ENCODE data around the gene CEP68.
"Not testable (repeated sequence)": the region's sequence is repeated elsewhere in the genome, so short reads cannot be mapped to it uniquely, and the experiment has no call there.

Gene CEP68

DNA sequence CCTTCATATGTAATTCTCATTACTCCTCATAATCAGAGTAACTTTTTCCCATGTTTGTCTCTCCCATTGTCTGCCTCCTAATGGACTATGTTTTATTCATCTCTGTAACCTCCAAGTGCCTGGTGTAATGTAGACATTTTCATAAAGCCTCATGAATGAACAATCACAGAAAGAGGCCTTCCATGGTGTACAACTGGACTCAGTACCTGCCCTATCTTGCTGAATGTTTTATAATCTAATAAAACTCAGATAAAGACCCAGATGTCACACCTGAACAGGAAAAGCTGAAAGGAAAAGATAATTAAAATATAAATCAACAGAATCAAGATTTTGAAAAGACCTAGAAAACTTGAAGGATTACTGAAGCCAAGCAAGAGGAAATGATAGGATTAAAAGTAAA, 37.0 kb downstream of the CEP68 start:
- no peak for DNase-seq

DNA sequence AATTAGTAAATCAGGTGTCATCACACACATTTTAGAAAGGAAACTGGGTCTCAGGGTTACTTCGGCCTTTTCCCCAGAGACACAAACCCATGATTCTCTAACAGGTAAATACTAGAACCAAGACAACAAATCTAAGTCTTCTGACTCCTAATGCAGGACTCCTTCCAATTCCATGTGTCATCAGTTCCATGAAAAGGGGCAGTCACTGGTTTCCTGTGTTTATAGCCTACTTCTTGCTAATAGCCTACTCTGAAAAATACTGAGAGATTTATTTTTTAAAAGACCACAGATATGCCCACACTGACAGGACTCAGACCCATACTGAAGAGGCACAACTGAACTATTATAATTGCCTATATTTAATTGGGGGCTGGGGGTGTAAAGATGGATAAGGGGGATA, 40.7 kb downstream of the CEP68 start:
- DNase-seq, result no peak

DNA sequence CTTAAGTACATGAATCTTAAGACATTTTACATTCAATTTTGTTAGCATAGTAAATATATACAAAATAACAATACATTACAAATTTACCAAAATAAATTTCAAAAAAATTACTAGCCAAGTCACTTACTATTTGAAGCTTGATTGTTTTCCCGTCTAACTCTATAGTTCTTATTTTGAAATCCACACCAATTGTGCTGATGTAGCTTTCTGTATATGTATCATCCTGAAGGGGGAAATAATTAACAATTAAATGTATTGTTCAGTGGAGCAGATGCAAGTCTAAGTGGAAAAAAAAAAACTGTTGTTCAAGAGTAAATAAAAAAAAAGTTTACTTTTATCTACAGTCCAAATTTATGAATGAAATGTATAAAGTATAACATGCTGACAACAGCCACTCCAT, 41.6 kb downstream of the CEP68 start:
- DNase-seq, result no peak

DNA sequence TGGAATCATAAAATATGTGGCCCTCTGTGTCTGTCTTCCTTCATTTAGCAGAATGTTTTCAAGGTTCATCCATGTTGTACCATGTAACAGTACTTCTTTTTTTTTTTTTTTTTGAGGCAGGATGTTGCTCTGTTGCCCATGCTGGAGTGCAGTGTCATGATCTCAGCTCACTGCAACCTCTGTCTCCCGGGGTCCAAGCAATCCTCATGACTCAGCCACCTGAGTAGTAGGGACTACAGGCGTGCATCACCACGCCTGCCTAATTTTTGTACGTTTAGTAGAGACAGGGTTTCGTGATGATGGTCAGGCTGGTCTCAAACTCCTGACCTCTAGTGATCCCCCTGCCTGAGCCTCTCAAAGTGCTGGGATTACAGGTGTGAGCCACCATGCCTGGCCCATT, 42.5 kb downstream of the CEP68 start:
- DNase-seq, result no peak

DNA sequence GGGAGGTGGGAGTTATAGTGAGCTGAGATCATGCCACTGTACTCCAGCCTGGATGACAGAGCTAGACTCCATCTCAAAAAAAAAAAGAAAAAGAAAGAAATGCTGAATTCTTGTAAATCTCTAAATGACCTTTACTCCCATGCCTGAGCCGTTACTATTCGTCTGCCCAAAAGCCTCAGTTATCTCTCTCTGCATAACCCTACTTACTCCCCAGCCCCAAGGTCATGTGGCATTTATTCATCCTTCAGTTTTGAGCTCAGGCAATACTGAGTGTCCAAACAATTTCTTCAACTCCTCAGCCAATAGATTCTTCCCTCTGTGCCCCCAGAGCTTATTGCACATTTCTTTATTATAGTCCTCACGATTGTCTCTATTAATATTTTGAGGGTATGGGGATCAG, 44.9 kb downstream of the CEP68 start:
- no peak for DNase-seq

DNA sequence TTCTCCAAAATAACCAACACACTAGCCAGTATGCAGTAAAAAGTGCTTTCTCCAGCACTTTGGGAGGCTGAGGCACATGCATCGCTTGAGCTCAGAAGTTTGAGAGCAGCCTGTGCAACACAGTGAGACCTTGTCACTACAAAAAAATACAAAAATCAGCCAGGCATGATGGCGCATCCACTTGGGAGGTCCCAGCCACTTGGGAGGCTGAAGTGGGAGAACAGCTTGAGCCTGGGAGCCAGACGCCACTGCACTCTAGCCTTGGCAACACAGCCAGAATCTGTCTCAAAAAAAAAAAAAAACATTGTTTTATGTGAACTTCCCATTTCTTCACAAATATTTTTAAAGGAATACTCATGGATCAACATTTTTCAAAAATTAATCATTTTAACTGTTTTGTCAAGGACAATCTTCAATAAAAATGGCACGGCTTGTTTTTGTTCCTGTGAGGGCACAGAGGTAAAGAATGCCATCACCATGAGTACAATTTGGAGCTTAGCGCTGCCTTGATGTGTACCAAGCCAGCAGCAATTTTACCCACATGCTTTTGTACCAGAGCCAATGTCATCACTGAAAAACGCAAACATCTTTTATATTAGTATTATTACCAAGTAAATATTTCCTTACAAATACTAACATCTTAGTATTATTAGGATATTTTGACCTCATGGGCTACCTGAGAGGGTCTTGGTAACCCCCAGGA, 46.9 kb downstream of the CEP68 start:
- DNase-seq, result no peak

DNA sequence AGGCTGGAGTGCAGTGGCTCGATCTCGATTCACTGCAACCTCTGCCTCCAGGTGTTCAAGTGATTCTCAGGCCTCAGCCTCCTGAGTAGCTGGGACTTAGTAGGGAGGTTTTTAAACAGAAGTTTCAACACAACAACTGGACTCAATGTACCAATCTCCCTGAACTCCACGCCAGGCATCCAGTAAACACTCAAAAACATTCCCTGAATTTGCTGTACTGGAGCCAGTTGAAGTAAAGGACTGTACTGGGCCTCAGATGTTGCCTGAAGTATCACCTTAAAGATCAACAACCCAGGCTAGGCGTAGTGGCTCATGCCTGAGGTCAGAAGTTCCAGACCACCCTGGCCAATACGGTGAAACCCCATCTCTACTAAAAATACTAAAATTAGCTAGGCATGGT, 51.3 kb downstream of the CEP68 start:
- DNase-seq, result no peak

DNA sequence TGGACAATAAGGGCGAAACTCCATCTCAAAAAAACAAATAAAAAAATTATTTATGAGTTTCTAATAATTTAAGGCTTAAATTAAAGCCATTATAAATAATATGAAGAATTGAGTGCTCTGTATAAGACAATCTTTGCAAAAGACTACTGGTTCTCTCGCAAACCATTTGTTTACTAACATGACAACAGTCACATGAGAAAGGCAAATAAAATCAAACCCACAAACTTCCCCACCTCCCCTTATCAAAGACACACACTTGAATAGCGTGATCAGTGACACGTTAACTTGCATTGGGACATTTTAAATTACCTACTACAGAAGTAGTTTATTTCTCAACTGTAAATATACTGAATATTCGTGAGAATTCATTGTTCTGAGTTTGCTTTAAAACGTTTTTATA, 52.6 kb downstream of the CEP68 start:
- DNase-seq, result no peak

DNA sequence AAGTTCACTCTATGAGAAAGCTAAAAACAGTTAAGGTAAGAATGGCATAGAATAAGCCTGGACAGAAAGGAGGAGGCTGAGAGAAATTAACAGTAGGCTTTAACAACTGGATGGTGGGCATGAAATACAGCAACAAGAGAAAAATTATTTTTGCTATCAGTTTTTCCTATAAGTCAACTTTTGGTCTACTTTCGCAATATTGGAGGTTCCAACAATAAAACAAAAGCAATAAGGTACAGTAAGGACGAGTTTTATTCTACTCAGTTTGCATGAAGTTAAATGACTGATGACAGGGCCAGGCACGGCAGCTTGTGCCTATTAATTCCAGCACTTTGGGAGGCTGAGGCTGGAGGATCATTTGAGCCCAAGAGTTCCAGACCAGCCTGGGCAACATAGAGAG, 56.4 kb downstream of the CEP68 start:
- DNase-seq, result peak; percentile 60

DNA sequence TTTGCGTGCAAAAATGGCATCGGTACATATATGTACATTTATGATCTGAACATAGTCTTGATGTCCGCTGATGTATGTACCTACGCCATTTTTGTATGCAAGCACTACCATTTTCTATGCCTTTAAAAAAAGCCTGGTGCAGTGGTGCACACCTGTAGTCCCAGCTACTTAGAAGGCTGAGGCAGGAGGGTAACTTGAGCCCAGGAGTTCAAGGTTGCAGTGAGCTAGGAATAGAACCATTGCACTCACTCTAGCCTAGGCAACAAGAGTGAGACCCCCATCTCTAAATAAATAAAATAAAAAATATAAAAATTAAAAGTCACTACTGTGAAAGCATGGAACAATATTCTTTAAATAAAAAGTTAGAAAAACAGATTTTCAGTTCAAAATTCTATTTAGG, 57.0 kb downstream of the CEP68 start:
- no peak for DNase-seq

DNA sequence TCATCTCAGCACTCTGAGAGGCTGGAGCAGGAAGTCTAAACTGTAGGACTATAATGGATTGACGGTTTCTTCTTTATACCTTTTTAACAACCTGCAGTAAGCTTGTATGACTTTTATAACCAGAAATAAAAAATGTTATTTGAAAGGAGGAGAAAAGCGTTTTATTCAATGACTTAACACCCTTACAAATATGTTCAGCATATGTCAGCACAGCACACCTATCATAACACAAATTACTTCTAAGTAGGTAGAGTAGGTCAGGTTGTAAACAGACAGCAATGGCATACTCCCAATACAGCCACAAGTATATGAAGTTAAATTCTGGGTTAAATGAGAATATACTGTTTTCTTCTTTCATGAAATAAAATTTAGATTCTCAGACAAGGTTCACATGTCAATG, 57.6 kb downstream of the CEP68 start:
- DNase-seq, result no peak

DNA sequence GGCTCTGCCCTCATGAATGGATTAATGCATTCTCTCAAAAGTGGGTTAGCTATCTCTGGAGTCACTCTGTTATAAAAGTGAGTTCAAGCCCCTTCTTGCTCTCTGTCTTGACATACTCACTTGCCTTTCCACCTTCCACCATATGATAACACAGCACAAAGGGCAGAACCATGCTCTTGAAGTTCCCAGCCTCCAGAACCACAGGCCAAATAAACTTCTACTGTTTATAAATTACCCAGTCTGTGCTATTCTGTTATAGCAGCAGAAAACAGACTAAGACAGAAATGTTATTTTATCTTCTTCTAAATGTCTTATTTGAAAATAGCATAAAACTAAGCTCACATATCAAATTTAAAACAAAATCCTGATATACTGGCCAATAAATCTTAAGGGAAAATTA, 58.7 kb downstream of the CEP68 start:
- no peak for DNase-seq

DNA sequence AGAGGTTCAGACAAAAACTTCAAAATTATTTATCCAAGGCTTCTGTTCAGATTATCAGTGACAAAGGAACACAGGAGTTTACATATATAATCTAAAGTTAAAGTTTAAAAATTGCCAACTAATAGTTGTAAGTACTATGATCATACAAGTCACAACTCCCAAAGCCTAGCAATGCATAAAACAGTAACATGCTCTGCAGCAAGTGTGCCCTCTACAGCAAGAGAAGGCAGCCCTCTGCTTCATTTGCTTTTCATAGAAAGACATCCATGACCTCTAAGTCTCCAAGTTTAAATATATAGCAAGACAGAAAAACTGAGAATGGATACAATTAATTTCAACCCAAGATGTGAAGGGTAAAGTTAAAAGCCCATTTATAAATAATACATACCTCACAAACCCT, 60.4 kb downstream of the CEP68 start:
- no peak for DNase-seq

DNA sequence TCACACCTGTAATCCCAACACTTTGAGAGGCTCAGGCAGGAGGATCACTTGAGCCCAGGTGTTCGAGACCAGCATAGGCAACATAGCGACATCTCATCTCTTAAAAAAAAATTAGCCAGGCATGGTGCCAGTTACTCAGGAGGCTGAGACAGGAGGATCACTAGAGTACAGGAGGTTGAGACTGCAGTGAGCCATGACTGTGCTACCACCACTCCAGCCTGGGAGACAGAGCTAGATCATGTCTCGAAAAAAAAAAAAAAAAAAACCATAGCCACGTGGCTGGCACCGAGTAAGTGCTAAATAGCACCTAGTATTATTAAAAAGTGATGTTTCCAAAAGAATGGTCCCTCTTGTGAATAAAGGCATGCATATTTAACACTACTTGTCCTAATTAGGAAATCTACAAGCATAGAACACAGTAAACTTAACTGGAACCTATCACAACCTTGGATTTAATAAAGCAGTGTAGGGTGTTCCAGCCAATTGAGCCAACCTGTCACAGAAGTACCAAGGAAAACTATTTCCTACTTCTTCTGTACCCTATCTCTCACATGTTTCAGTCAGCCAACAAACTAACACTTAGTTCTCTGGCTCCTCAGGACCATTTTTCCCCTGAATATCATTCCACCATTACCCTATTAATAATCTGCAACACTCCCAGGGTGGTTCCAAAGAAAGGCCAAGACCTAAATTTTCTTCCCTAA, 64.9 kb downstream of the CEP68 start:
- no peak for DNase-seq

DNA sequence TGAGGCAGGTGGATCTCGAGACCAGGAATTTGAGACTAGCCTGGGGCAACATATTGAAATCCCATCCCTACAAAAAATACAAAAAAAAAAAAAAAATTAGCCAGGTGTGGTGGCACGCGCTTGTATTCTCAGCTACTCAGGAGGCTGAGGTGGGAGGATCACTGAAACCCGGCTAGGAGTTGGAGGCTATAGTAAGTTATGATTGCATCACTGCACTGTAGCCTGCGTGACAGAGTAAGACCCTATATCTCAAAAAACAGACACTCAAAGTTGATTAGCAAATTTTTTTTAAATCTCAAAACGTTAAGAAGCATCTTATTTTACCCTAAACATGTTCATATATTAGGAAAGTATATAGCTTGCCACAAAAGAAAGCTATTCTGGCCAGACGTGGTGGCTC, 66.1 kb downstream of the CEP68 start:
- DNase-seq, result no peak

DNA sequence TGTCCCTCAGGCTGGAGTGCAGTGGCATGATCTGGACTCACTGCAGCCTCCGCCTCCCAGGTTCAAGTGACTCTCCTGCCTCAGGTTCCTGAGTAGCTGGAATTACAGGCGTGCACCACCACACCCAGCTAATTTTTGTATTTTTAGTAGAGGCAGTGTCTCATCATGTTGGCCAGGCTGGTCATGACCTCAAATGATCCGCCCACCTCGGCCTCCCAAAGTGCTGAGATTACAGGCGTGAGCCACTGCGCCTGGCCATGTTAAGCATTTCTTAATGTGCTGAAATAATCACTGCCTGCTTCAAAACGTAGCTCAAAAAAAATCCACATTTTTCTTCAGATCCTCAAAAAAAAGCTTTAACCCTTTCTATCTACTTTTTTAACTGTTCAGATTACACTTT, 69.2 kb downstream of the CEP68 start:
- peak; percentile 78 for DNase-seq

DNA sequence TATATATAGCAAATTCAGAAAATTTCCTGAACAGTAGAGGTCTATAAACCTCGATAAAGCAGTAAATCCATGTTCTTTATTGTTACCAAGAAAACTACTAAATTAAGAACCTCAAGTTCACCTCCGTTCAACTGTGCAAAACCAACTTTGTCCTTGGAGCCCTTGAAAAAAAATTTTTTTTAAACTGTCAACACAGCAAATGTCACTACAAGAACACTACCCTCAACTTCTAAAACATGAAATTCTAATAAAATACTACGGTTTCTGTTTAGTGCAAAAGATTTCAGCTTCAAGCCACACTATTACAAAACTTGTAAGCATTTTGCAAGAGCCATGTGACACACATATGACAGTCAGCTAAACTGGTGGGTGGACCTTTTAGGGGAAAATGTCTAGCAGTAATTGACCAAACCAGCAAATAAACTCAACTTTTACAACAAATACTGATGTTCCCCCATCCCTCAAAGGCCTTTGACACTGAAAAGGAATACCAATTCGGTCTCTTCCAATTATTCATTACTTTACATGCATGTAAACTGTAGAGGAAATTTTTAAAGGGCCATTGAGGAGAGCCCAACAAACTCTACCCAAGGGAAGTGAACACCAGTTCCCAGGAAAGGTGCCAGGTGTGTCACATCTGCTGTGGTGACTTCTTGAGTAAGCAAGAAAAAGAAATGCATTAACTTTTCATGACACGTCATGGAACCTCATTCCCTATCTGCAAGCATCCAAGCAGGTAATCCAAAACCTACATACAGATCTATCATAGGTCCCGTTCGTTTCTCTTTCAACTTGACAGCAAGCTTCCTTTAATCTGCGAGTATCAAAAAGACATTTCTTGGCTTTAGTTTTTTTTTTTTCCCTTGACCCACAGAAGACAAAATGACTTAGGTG, 72.3 kb downstream of the CEP68 start:
- peak; percentile 96 for DNase-seq

DNA sequence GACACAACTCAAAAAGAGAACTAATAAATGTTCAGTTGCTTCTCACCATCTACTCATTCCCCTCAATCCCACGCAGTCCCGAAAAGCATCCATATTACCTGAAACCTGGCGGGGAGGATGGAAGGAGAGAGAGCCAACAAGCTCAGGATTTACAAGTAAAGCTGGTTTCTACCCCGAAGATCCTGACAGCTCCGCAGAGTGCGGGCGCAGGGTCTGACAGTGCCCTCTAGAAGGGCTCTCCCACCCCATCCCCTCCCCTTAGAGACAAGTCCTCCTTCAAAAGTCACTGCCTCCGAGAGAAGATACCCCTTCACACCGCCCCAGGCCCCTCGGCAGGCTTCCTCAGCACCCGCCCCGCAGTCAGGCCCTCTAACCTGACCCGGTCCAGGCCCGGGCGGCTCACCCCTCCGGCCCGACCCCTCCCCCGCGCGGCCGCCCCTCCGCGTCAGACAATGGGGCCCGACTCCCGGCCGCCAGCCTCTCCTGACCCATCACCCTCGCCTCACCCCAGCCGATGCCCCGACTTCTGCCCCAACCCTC, 73.1 kb downstream of the CEP68 start:
- peak; percentile 36 for DNase-seq

DNA sequence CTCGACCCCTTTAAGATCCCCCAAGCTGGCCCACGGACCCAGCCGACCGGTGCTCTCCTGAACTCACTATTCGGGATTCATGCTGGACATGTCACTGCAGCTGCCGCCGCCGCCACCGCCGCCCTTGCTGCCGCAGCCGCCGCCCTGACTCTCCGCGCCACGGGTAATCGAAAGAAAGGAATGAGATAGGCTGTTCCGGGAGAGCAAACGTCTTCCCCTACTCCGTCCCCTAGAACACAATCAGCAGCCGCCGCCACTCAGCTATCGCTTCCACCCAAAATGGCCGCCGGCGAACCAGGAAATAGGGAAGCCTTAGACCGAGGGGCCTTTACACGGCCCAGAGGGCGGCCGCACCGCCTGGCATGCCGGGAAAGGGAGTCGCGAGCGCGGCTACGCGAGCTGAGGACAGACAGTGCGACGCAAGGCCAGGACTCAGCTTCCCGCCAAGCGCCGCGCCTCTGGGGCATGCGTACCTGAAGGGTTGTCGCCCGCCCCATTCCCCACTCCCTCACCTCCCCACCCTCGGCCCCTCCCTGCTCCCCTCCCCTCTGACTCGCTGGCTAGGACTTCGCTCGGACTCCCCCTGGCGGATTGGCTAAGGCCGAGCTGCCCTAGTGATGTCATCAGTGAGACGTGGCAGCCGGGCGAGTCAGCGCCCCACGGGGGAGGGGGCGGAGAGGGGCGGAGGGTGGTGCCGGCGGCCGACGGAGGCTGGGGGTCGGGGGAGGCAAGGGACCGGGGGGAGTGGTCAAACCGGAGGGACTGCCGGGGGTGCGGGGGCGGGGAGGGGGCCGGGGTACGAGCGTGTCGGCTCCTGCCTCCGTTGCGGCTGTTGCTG, 73.8 kb downstream of the CEP68 start, which contains the start of gene RAB1A:
RAB1A (minus strand) TSS at position 281 of the 838 bp plus-strand sequence; CDS start at position 90, 191 bp downstream.
- peak; percentile 100 for DNase-seq

DNA sequence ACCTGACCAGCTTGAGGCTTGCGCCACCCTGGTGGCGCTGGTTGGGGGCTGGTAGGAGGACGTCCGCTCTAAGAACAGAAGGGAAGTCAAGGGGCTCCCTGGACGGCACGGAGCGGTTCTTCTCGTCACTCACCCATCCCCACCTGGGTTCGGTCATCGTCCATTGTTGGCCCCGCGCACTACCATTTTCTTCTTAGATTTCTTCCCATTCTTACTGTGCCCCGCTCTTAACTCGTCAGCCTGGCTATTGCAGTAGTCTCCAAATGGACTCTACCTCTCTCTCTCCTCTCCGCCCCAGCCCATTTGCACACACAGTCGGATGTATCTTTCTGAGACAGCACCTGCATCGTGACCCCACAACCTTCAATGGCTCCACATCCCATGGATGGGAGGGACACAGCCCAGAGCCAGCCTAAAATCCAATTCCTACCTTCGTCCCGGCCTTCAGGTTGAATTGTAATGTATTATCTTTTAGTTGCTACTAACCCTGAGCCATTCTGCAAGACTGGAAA, 74.5 kb downstream of the CEP68 start:
- DNase-seq, result no peak

DNA sequence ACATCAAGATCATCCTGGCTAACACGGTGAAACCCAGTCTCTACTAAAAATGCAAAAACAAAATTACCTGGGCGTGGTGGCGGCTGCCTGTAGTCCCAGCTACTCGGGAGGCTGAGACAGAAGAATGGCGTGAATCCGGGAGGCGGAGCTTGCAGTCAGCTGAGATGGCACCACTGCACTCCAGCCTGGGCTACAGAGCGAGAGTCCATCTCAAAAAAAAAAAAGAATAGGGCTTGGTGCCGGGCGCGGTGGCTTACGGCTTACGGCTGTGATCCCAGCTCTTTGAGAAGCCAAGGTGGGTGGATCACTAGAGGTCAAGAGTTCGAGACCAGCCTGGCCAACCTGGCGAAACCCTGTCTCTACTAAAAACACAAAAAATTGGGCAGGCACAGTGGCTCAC, 76.7 kb downstream of the CEP68 start:
- not testable (repeated sequence) for DNase-seq

DNA sequence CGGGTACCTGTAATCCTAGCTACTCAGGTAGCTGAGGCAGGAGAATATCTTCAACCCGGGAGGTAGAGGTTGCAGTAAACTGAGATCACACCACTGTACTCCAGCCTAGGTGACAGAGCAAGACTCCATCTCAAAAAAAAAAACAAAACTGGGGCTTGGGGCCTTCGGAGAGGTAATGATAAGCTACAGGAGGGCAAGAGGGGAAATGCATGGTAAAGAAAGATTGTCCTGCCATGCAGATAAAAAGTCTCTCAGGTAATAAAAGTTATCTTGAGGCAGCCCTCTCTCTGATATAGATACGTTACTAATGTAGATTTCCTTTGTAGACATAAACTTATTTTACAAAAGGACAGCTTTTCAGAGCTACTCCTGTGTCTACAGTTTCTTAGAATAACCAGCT, 77.4 kb downstream of the CEP68 start:
- no peak for DNase-seq

Measured in inflammatory macrophage treated with lipopolysaccharide for 4 hours (primary cell).